CD4-positive, CD25-positive, alpha-beta regulatory T cell (primary cell): Measurements from ENCODE around the gene AGAP1. TPM values are rescaled to one million over a fixed set of nuclear protein-coding genes. Genes with fewer than 3 reads are reported as not detected.

Experiments used
- ATAC-seq, 2 donors: fragments of 150-1000 bp; cut with Tn5 transposase; one replicate each; pipeline ENCODE4 v1.10.0; 2021; ENCODE audit warnings: low read depth in 2 of 2, moderate number of reproducible peaks in 2 of 2, moderate library complexity in 1 of 2
- DNase-seq, 3 donors: peaks; one replicate each; pipeline versions ENCODE4 v3.0.0 to v3.0.0-alpha.2; 2012 to 2022; ENCODE audit warnings: mixed read lengths in 1 of 3
- H3K27ac ChIP-seq: one replicate; pipeline ENCODE4 v1.7.0; 2013; ENCODE audit warnings: mild to moderate bottlenecking, low read length; ENCODE audit not compliant: insufficient read depth, poor library complexity, severe bottlenecking
- H3K27me3 ChIP-seq: one replicate; pipeline ENCODE4 v1.7.0; 2013; ENCODE audit warnings: low read length; ENCODE audit not compliant: control insufficient read depth, insufficient read depth
- H3K36me3 ChIP-seq: one replicate; pipeline ENCODE4 v1.7.0; 2013; ENCODE audit warnings: mild to moderate bottlenecking, low read length, moderate library complexity; ENCODE audit not compliant: control insufficient read depth, insufficient read depth
- H3K4me1 ChIP-seq: 2 replicates; pipeline ENCODE4 v1.7.0; 2013; ENCODE audit warnings: mild to moderate bottlenecking, low read length; ENCODE audit not compliant: insufficient read depth, control insufficient read depth, poor library complexity, severe bottlenecking
- H3K4me3 ChIP-seq: one replicate; pipeline ENCODE4 v1.7.0; 2013; ENCODE audit warnings: low read depth, mild to moderate bottlenecking, low read length, moderate library complexity
- H3K9me3 ChIP-seq, 2 experiments: 1 replicate in 1 of 2; 2 replicates in 1 of 2; pipeline ENCODE4 v1.7.0; 2013; ENCODE audit warnings: low read length in 2 of 2, mild to moderate bottlenecking in 1 of 2, moderate library complexity in 1 of 2; ENCODE audit not compliant: control insufficient read depth in 2 of 2
- H3K27ac Mint-ChIP-seq, 3 donors: one replicate each; pipeline ENCODE4 v1.8.0; 2020 to 2022; ENCODE audit warnings: mild to moderate bottlenecking in 3 of 3, mixed read lengths in 3 of 3, moderate library complexity in 2 of 3
- H3K27me3 Mint-ChIP-seq: one replicate; pipeline ENCODE4 v1.8.0; 2022; ENCODE audit warnings: mild to moderate bottlenecking, mixed read lengths
- H3K36me3 Mint-ChIP-seq: one replicate; pipeline ENCODE4 v1.8.0; 2020; ENCODE audit warnings: mixed read lengths
- H3K4me1 Mint-ChIP-seq, 4 donors: one replicate each; pipeline ENCODE4 v1.8.0; 2020 to 2022; ENCODE audit warnings: mixed read lengths in 4 of 4, mild to moderate bottlenecking in 1 of 4
- H3K4me3 Mint-ChIP-seq, 4 donors: one replicate each; pipeline ENCODE4 v1.8.0; 2020 to 2022; ENCODE audit warnings: mild to moderate bottlenecking in 4 of 4, mixed read lengths in 4 of 4, moderate library complexity in 3 of 4
- H3K9me3 Mint-ChIP-seq, 7 donors: one replicate each; pipeline ENCODE4 v1.8.0; 2020 to 2022; ENCODE audit warnings: mixed read lengths in 7 of 7, mild to moderate bottlenecking in 3 of 7, moderate library complexity in 2 of 7
- polyA plus RNA-seq, 4 donors: library from polyadenylated mRNA; unstranded; fragments of 300-500 nt; fragmentation: Illumina TruSeq; gene quantifications; one replicate each; pipeline ENCODE4 v1.2.3, GENCODE V29; 2021
- total RNA-seq: library from RNA; stranded (reverse); gene quantifications from one replicate; pipeline ENCODE4 v1.2.3, GENCODE V29; 2022

The AGAP1 gene
- total and polyA plus RNA-seq, 5 donors from 2014 or later: 0.99 TPM; not detected in 4

- H3K36me3 Mint-ChIP-seq: no peaks in the 10 kb centered on the region
- H3K27me3 Mint-ChIP-seq: peaks cover 44% of the 10 kb centered on the region
- H3K27ac Mint-ChIP-seq: no peak overlapping the region
- H3K4me1 ChIP-seq: no peaks in the 10 kb centered on the region
- peaks cover 15% of the 10 kb centered on the region for H3K27me3 ChIP-seq
- no peaks in the 10 kb centered on the region for H3K36me3 ChIP-seq
- no peak overlapping the region for H3K27ac ChIP-seq
- ATAC-seq (no peak), DNase-seq (no peak)
- peaks cover 0 to 7% (median 0%) of the 10 kb centered on the region in 4 donors for H3K4me1 Mint-ChIP-seq
- H3K9me3 Mint-ChIP-seq: no peaks in the 10 kb centered on the region
- no peak overlapping the region for H3K4me3 Mint-ChIP-seq
- H3K9me3 ChIP-seq: no peaks in the 10 kb centered on the region
- no peak overlapping the region for H3K4me3 ChIP-seq
Observed at GRCh38 chr2:235672720-235673119, 178.9 kb downstream of the AGAP1 start.

GRCh38 chr2:235674146-235674545 lies 180.3 kb downstream of the AGAP1 start:
- Mint-ChIP-seq H3K27ac (no peak overlapping the region), H3K27me3 (peaks cover 36% of the 10 kb centered on the region), H3K4me1 (peaks cover 0 to 2% (median 0%) of the 10 kb centered on the region in 4 donors), H3K4me3 (no peak overlapping the region), H3K36me3 (no peaks in the 10 kb centered on the region), H3K9me3 (no peaks in the 10 kb centered on the region)
- ATAC-seq: no peak
- Histone ChIP-seq H3K27me3 (peaks cover 5% of the 10 kb centered on the region), H3K4me3 (no peak overlapping the region), H3K27ac (no peak overlapping the region), H3K4me1 (no peaks in the 10 kb centered on the region), H3K36me3 (no peaks in the 10 kb centered on the region), H3K9me3 (no peaks in the 10 kb centered on the region)
- no peak for DNase-seq

- H3K27me3 ChIP-seq: peaks cover 4% of the 10 kb centered on the region
Observed at GRCh38 chr2:235674812-235675211, 181.0 kb downstream of the AGAP1 start.

GRCh38 chr2:235675678-235676535 lies 182.1 kb downstream of the AGAP1 start:
- Histone ChIP-seq H3K4me3 (no peak overlapping the region), H3K27me3 (peaks cover 4% of the 10 kb centered on the region), H3K36me3 (no peaks in the 10 kb centered on the region), H3K27ac (no peak overlapping the region), H3K9me3 (no peaks in the 10 kb centered on the region), H3K4me1 (no peaks in the 10 kb centered on the region)
- peaks cover 0 to 2% (median 0%) of the 10 kb centered on the region in 4 donors for H3K4me1 Mint-ChIP-seq
- peaks cover 42% of the 10 kb centered on the region for H3K27me3 Mint-ChIP-seq
- no peak overlapping the region for H3K4me3 Mint-ChIP-seq
- no peak overlapping the region for H3K27ac Mint-ChIP-seq
- no peaks in the 10 kb centered on the region for H3K9me3 Mint-ChIP-seq
- ATAC-seq (no peak), DNase-seq (no peak)
- no peaks in the 10 kb centered on the region for H3K36me3 Mint-ChIP-seq

More at GRCh38 chr2:235674812-235675211, 181.0 kb downstream of the AGAP1 start:
- Histone ChIP-seq H3K4me3 (no peak overlapping the region), H3K27ac (no peak overlapping the region), H3K4me1 (no peaks in the 10 kb centered on the region), H3K9me3 (no peaks in the 10 kb centered on the region), H3K36me3 (no peaks in the 10 kb centered on the region)
- Mint-ChIP-seq H3K4me3 (no peak overlapping the region), H3K27ac (no peak overlapping the region), H3K27me3 (peaks cover 40% of the 10 kb centered on the region), H3K36me3 (no peaks in the 10 kb centered on the region), H3K9me3 (no peaks in the 10 kb centered on the region), H3K4me1 (peaks cover 0 to 2% (median 0%) of the 10 kb centered on the region in 4 donors)
- ATAC-seq: no peak
- DNase-seq: no peak

- Histone ChIP-seq H3K4me3 (no peak overlapping the region), H3K9me3 (no peaks in the 10 kb centered on the region), H3K4me1 (no peaks in the 10 kb centered on the region), H3K27ac (no peak overlapping the region), H3K36me3 (no peaks in the 10 kb centered on the region), H3K27me3 (peaks cover 4% of the 10 kb centered on the region)
- no peak for ATAC-seq
- Mint-ChIP-seq H3K27me3 (peaks cover 40% of the 10 kb centered on the region), H3K9me3 (peaks cover 0 to 1% (median 0%) of the 10 kb centered on the region in 7 donors), H3K36me3 (no peaks in the 10 kb centered on the region), H3K4me1 (peaks cover 0 to under 1% (median 0%) of the 10 kb centered on the region in 4 donors), H3K4me3 (no peak overlapping the region), H3K27ac (no peak overlapping the region)
- DNase-seq: no peak
Observed at GRCh38 chr2:235676536-235676799, 182.6 kb downstream of the AGAP1 start.

DNA sequence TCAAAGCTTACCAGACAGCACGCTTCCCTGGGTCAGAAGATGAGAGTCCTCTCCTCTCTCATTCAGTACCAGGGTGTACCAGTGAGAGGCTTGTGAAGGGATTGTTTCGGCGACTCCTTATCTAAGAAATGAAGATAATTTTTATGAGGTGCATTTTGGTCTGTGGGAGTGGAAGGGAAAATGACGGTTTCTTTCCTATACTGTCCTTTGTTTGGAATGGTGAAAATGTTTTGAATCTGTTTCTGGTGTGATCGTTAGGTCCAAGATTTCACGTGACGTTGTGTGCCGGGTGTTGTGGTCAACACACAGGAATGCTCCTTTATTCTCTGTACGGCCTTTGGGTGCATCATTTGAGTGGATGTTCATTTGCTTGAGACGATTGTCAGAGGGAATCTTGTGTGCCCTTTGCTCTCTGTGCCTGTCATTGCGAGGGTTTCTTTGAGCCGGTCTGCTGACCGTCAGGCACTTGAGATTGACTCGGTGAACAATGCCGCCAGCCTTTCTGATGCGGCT lies 183.5 kb downstream of the AGAP1 start:
- Mint-ChIP-seq H3K9me3 (peaks cover 0 to 1% (median 0%) of the 10 kb centered on the region in 7 donors), H3K4me1 (no peaks in the 10 kb centered on the region), H3K36me3 (no peaks in the 10 kb centered on the region), H3K27ac (no peak overlapping the region), H3K27me3 (peaks cover 32% of the 10 kb centered on the region), H3K4me3 (no peak overlapping the region)
- DNase-seq (no peak), ATAC-seq (no peak)
- Histone ChIP-seq H3K4me3 (no peak overlapping the region), H3K4me1 (no peaks in the 10 kb centered on the region), H3K9me3 (no peaks in the 10 kb centered on the region), H3K27me3 (peaks cover under 1% of the 10 kb centered on the region), H3K36me3 (no peaks in the 10 kb centered on the region), H3K27ac (no peak overlapping the region)

- peaks cover 0 to 1% (median 0%) of the 10 kb centered on the region in 7 donors for H3K9me3 Mint-ChIP-seq
- ATAC-seq (no peak), DNase-seq (no peak)
- H3K4me1 Mint-ChIP-seq: no peaks in the 10 kb centered on the region
- no peaks in the 10 kb centered on the region for H3K4me1 ChIP-seq
- no peak overlapping the region for H3K27ac Mint-ChIP-seq
- no peaks in the 10 kb centered on the region for H3K36me3 Mint-ChIP-seq
- peaks cover 26% of the 10 kb centered on the region for H3K27me3 Mint-ChIP-seq
- H3K27me3 ChIP-seq: no peaks in the 10 kb centered on the region
- H3K4me3 ChIP-seq: no peak overlapping the region
- no peaks in the 10 kb centered on the region for H3K36me3 ChIP-seq
- H3K9me3 ChIP-seq: no peaks in the 10 kb centered on the region
- H3K27ac ChIP-seq: no peak overlapping the region
- H3K4me3 Mint-ChIP-seq: no peak overlapping the region
Observed at GRCh38 chr2:235677937-235678336, 184.1 kb downstream of the AGAP1 start.

- Histone ChIP-seq H3K27me3 (no peaks in the 10 kb centered on the region), H3K36me3 (no peaks in the 10 kb centered on the region), H3K9me3 (no peaks in the 10 kb centered on the region), H3K4me3 (no peak overlapping the region), H3K4me1 (no peaks in the 10 kb centered on the region), H3K27ac (no peak overlapping the region)
- no peak for ATAC-seq
- H3K36me3 Mint-ChIP-seq: no peaks in the 10 kb centered on the region
- peaks cover 0 to 1% (median 0%) of the 10 kb centered on the region in 7 donors for H3K9me3 Mint-ChIP-seq
- DNase-seq: no peak
- no peak overlapping the region for H3K27ac Mint-ChIP-seq
- H3K4me1 Mint-ChIP-seq: no peaks in the 10 kb centered on the region
- no peak overlapping the region for H3K4me3 Mint-ChIP-seq
- H3K27me3 Mint-ChIP-seq: peaks cover 19% of the 10 kb centered on the region
Observed at GRCh38 chr2:235678712-235679111, 184.9 kb downstream of the AGAP1 start.
